Ishikawa (cell line): ENCODE results near the gene KIF26B.

Source experiments
- CEBPB ChIP-seq: IDR thresholded peaks from 2 replicates; pipeline ENCODE4 v1.6.1; 2012
- CREB1 ChIP-seq: IDR thresholded peaks from 2 replicates; pipeline ENCODE4 v1.6.1; 2012; ENCODE audit warnings: low read depth
- EGR1 ChIP-seq: IDR thresholded peaks from 2 replicates; pipeline ENCODE4 v1.6.1; 2012
- EP300 ChIP-seq: IDR thresholded peaks from 2 replicates; pipeline ENCODE4 v1.6.1; 2012; ENCODE audit warnings: borderline replicate concordance
- FOXM1 ChIP-seq: IDR thresholded peaks from 2 replicates; pipeline ENCODE4 v1.6.1; 2012; ENCODE audit warnings: low read depth, borderline replicate concordance
- RAD21 ChIP-seq: IDR thresholded peaks from 2 replicates; pipeline ENCODE4 v1.6.1; 2012; ENCODE audit warnings: low read depth
- TAF1 ChIP-seq: IDR thresholded peaks from 2 replicates; pipeline ENCODE4 v1.6.1; 2012; ENCODE audit warnings: low read depth, mild to moderate bottlenecking
- TCF12 ChIP-seq: IDR thresholded peaks from 2 replicates; pipeline ENCODE4 v1.6.1; 2012; ENCODE audit warnings: low read depth
- TEAD4 ChIP-seq: IDR thresholded peaks from 2 replicates; pipeline ENCODE4 v1.6.1; 2012
- YY1 ChIP-seq: IDR thresholded peaks from 2 replicates; pipeline ENCODE4 v1.6.1; 2012; ENCODE audit warnings: low read depth
- ZBTB7A ChIP-seq: IDR thresholded peaks from 2 replicates; pipeline ENCODE4 v1.6.1; 2012; ENCODE audit warnings: low read depth
- TF ChIP-seq, protein P1 (sequence below): IDR thresholded peaks from 2 replicates; pipeline ENCODE4 v1.6.1; 2012
- TF ChIP-seq, protein P2 (sequence below): IDR thresholded peaks from 2 replicates; pipeline ENCODE4 v1.6.1; 2012; ENCODE audit warnings: low read depth, mild to moderate bottlenecking
- TF ChIP-seq, protein P3 (sequence below): IDR thresholded peaks from 2 replicates; pipeline ENCODE4 v1.6.1; 2012

DNA sequence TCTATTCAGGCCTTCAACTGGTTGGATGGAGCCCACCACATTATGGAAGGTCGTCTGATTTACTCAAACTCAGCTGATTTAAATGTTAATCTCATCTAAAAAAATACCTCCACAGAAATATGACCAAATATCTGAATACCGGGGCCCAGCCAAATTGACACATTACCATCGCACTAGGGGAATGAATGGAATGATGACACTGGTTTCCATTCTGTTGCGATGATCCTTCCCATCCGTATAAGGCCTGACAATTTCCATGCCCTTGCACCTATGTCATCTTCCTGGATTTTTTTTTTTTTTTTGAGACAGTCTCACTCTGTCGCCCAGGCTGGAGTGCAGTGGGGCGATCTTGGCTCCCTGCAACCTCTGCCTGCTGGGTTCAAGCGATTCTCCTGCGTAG is 397.5 kb downstream of the KIF26B start:
- TF ChIP-seq CREB1 (no peak), TEAD4 (no peak), FOXM1 (no peak), YY1 (no peak), EP300 (no peak), TAF1 (no peak), EGR1 (no peak), RAD21 (no peak), TCF12 (no peak), CEBPB (no peak), ZBTB7A (no peak)
- TF ChIP-seq, protein P1, sequence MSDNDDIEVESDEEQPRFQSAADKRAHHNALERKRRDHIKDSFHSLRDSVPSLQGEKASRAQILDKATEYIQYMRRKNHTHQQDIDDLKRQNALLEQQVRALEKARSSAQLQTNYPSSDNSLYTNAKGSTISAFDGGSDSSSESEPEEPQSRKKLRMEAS: no peak
- TF ChIP-seq, protein P2, sequence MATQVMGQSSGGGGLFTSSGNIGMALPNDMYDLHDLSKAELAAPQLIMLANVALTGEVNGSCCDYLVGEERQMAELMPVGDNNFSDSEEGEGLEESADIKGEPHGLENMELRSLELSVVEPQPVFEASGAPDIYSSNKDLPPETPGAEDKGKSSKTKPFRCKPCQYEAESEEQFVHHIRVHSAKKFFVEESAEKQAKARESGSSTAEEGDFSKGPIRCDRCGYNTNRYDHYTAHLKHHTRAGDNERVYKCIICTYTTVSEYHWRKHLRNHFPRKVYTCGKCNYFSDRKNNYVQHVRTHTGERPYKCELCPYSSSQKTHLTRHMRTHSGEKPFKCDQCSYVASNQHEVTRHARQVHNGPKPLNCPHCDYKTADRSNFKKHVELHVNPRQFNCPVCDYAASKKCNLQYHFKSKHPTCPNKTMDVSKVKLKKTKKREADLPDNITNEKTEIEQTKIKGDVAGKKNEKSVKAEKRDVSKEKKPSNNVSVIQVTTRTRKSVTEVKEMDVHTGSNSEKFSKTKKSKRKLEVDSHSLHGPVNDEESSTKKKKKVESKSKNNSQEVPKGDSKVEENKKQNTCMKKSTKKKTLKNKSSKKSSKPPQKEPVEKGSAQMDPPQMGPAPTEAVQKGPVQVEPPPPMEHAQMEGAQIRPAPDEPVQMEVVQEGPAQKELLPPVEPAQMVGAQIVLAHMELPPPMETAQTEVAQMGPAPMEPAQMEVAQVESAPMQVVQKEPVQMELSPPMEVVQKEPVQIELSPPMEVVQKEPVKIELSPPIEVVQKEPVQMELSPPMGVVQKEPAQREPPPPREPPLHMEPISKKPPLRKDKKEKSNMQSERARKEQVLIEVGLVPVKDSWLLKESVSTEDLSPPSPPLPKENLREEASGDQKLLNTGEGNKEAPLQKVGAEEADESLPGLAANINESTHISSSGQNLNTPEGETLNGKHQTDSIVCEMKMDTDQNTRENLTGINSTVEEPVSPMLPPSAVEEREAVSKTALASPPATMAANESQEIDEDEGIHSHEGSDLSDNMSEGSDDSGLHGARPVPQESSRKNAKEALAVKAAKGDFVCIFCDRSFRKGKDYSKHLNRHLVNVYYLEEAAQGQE: no peak
- TF ChIP-seq, protein P3, sequence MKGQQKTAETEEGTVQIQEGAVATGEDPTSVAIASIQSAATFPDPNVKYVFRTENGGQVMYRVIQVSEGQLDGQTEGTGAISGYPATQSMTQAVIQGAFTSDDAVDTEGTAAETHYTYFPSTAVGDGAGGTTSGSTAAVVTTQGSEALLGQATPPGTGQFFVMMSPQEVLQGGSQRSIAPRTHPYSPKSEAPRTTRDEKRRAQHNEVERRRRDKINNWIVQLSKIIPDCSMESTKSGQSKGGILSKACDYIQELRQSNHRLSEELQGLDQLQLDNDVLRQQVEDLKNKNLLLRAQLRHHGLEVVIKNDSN: no peak
